H9 (cell line): Measurements from ENCODE around the gene MAGI1. TPM values are rescaled to one million over a fixed set of nuclear protein-coding genes. Genes with fewer than 3 reads are reported as not detected.

Experiments used
- DNase-seq: peaks from one replicate; pipeline ENCODE4 v3.0.0-alpha.2; 2017
- H2AFZ ChIP-seq: one replicate; pipeline ENCODE4 v1.6.1; 2013; ENCODE audit warnings: mild to moderate bottlenecking, low read length, control low read depth, moderate library complexity
- H2AK5ac ChIP-seq: 2 replicates; pipeline ENCODE4 v1.6.1; 2013; ENCODE audit warnings: low read length, control low read depth, mixed read lengths; ENCODE audit not compliant: insufficient read length
- H2BK120ac ChIP-seq: one replicate; pipeline ENCODE4 v1.6.1; 2013; ENCODE audit warnings: low read depth, mild to moderate bottlenecking, low read length, control low read depth, inconsistent platforms; ENCODE audit not compliant: poor library complexity, severe bottlenecking
- H2BK12ac ChIP-seq: 2 replicates; pipeline ENCODE4 v1.6.1; 2013; ENCODE audit warnings: low read length, control low read depth, mixed read lengths, low read depth; ENCODE audit not compliant: insufficient read length
- H2BK15ac ChIP-seq: 2 replicates; pipeline ENCODE4 v1.6.1; 2013; ENCODE audit warnings: low read depth, low read length, control low read depth
- H2BK20ac ChIP-seq: one replicate; pipeline ENCODE4 v1.6.1; 2013; ENCODE audit warnings: low read depth, mild to moderate bottlenecking, low read length, control low read depth, inconsistent platforms; ENCODE audit not compliant: poor library complexity, severe bottlenecking
- H2BK5ac ChIP-seq: 2 replicates; pipeline ENCODE4 v1.6.1; 2013; ENCODE audit warnings: low read length, control low read depth, mixed read lengths; ENCODE audit not compliant: insufficient read length
- H3K14ac ChIP-seq: 2 replicates; pipeline ENCODE4 v1.6.1; 2013; ENCODE audit warnings: low read length, control low read depth; ENCODE audit not compliant: insufficient read depth
- H3K18ac ChIP-seq: 2 replicates; pipeline ENCODE4 v1.6.1; 2013; ENCODE audit warnings: low read depth, mild to moderate bottlenecking, mixed read lengths, low read length, control low read depth; ENCODE audit not compliant: insufficient read length
- H3K23ac ChIP-seq: 2 replicates; pipeline ENCODE4 v1.6.1; 2013; ENCODE audit warnings: low read length, control low read depth, mixed read lengths, low read depth; ENCODE audit not compliant: insufficient read length
- H3K23me2 ChIP-seq: 2 replicates; pipeline ENCODE4 v1.6.1; 2013; ENCODE audit warnings: low read depth, mild to moderate bottlenecking, mixed read lengths, low read length, control low read depth; ENCODE audit not compliant: insufficient read length, poor library complexity, severe bottlenecking
- H3K27ac ChIP-seq: 2 replicates; pipeline ENCODE4 v1.5.1; 2013; ENCODE audit warnings: low read length, control low read depth, mixed read lengths, low read depth; ENCODE audit not compliant: insufficient read length
- H3K27me3 ChIP-seq: 2 replicates; pipeline ENCODE4 v1.6.1; 2013; ENCODE audit warnings: low read length, control low read depth, inconsistent platforms; ENCODE audit not compliant: insufficient read depth
- H3K4ac ChIP-seq: 2 replicates; pipeline ENCODE4 v1.6.1; 2013; ENCODE audit warnings: low read depth, mild to moderate bottlenecking, control low read depth, inconsistent platforms, low read length, moderate library complexity
- H3K4me1 ChIP-seq: 2 replicates; pipeline ENCODE4 v1.6.1; 2013; ENCODE audit warnings: low read length, control low read depth, inconsistent platforms; ENCODE audit not compliant: insufficient read depth
- H3K4me2 ChIP-seq: 2 replicates; pipeline ENCODE4 v1.6.1; 2013; ENCODE audit warnings: low read length, control low read depth, mixed read lengths; ENCODE audit not compliant: insufficient read length, insufficient read depth
- H3K56ac ChIP-seq: 2 replicates; pipeline ENCODE4 v1.6.1; 2013; ENCODE audit warnings: low read depth, mild to moderate bottlenecking, mixed read lengths, low read length, control low read depth; ENCODE audit not compliant: insufficient read length
- H3K79me1 ChIP-seq: 2 replicates; pipeline ENCODE4 v1.6.1; 2013; ENCODE audit warnings: low read depth, mild to moderate bottlenecking, moderate library complexity, low read length, control low read depth, inconsistent platforms; ENCODE audit not compliant: insufficient read depth, poor library complexity, severe bottlenecking
- H3K79me2 ChIP-seq: 2 replicates; pipeline ENCODE4 v1.6.1; 2013; ENCODE audit warnings: low read length, control low read depth, inconsistent platforms; ENCODE audit not compliant: insufficient read depth
- H3K9ac ChIP-seq: 2 replicates; pipeline ENCODE4 v1.6.1; 2013; ENCODE audit warnings: low read length, control low read depth, mixed read lengths; ENCODE audit not compliant: insufficient read length; ENCODE audit errors: extremely low read depth
- H3K9me3 ChIP-seq: one replicate; pipeline ENCODE4 v1.6.1; 2013; ENCODE audit warnings: low read depth, low read length, inconsistent platforms; ENCODE audit not compliant: control insufficient read depth
- H3T11ph ChIP-seq: one replicate; pipeline ENCODE4 v1.6.1; 2013; ENCODE audit warnings: mild to moderate bottlenecking, low read length, control low read depth, inconsistent platforms
- H4K20me1 ChIP-seq: one replicate; pipeline ENCODE4 v1.6.1; 2013; ENCODE audit not compliant: control insufficient read depth, insufficient read length, insufficient read depth
- H4K5ac ChIP-seq: 2 replicates; pipeline ENCODE4 v1.6.1; 2013; ENCODE audit warnings: low read depth, mild to moderate bottlenecking, mixed read lengths, low read length, control low read depth; ENCODE audit not compliant: insufficient read length
- H4K8ac ChIP-seq: replicated peaks from 2 replicates; pipeline ENCODE4 v1.6.1; 2013; ENCODE audit warnings: low read length, control low read depth, mixed read lengths, low read depth; ENCODE audit not compliant: insufficient read length
- H4K91ac ChIP-seq: 2 replicates; pipeline ENCODE4 v1.6.1; 2013; ENCODE audit warnings: low read depth, mild to moderate bottlenecking, moderate library complexity, mixed read lengths, low read length, control low read depth; ENCODE audit not compliant: insufficient read length
- H3K27ac Mint-ChIP-seq, 3 experiments: 2 replicates in 2 of 3; 3 replicates in 1 of 3; pipeline ENCODE4 v1.8.0; 2020 to 2021; ENCODE audit warnings: mixed read lengths in 3 of 3, mild to moderate bottlenecking in 1 of 3, moderate library complexity in 1 of 3
- H3K27me3 Mint-ChIP-seq: 2 replicates; pipeline ENCODE4 v1.8.0; 2021; ENCODE audit warnings: low read depth, mild to moderate bottlenecking, moderate library complexity, mixed read lengths
- H3K36me3 Mint-ChIP-seq, 3 experiments: 2 replicates in 2 of 3; 3 replicates in 1 of 3; pipeline ENCODE4 v1.8.0; 2020 to 2021; ENCODE audit warnings: low read depth in 3 of 3, mixed read lengths in 3 of 3; ENCODE audit not compliant: insufficient read depth in 1 of 3
- H3K4me1 Mint-ChIP-seq, 2 experiments: 2 replicates each; pipeline ENCODE4 v1.8.0; 2020; ENCODE audit warnings: mixed read lengths in 2 of 2
- H3K4me3 Mint-ChIP-seq, 2 experiments: 2 replicates in 1 of 2; 3 replicates in 1 of 2; pipeline ENCODE4 v1.8.0; 2020 to 2021; ENCODE audit warnings: mild to moderate bottlenecking in 2 of 2, mixed read lengths in 2 of 2, moderate library complexity in 1 of 2
- H3K9me3 Mint-ChIP-seq, 2 experiments: 2 replicates in 1 of 2; 3 replicates in 1 of 2; pipeline ENCODE4 v1.8.0; 2020; ENCODE audit warnings: mild to moderate bottlenecking in 2 of 2, mixed read lengths in 2 of 2, moderate library complexity in 1 of 2
- CTCF ChIP-seq: fragments of 200-600 bp; sonication (generic); conservative IDR thresholded peaks from 3 replicates; pipeline ENCODE4 v1.8.0; 2021; ENCODE audit warnings: antibody characterized with exemption, mild to moderate bottlenecking
- WGBS: extraction: QIAGEN DNeasy Blood & Tissue Kit; methylation state at CpG from one replicate; pipeline ENCODE4 v1.1.7; 2013; ENCODE audit warnings: missing lambda C conversion rate, low lambda C conversion rate, mixed read lengths; ENCODE audit not compliant: insufficient read length; ENCODE audit errors: extremely low coverage; 5-methylcytosine and 5-hydroxymethylcytosine counted together
- total RNA-seq: library from RNA; stranded (reverse); gene quantifications from 2 replicates; pipeline ENCODE4 v1.2.1, GENCODE V29; 2021

Gene MAGI1
- total RNA-seq, 1 experiment from 2014 or later = 65.7 TPM

DNA sequence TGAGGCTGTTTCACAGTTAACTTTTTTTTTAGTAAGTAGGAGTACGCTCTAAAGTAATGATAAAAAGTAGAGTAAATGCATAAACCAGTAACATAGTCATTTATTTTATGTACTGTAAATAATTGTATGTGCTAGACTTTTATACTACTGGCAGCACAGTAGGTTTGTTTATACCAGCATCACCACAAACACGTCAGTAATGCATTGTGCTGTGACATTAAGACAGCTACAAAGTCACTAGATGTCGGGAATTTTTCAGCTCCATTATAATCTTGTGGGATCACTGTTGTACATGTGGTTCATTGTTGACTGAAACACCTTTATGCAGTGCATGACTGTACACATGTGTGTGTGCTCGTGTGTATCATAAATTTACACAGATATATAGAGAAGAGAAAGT, 732.9 kb downstream of the MAGI1 start:
- H3K27me3 Mint-ChIP-seq = no peaks in the 10 kb centered on the region; the same call in 1 of the 2 replicates
- Histone ChIP-seq H3K23me2 (no peaks in the 10 kb centered on the region), H3K4me1 (no peaks in the 10 kb centered on the region), H3K79me2 (no peaks in the 10 kb centered on the region), H2BK12ac (no peak overlapping the region), H3K14ac (no peak overlapping the region), H4K8ac (no peak overlapping the region), H2AFZ (no peak overlapping the region), H4K91ac (no peak overlapping the region), H3K27ac (no peak overlapping the region), H3T11ph (no peak overlapping the region), H3K27me3 (no peaks in the 10 kb centered on the region), H3K4me2 (no peak overlapping the region), H2BK120ac (no peak overlapping the region), H3K9me3 (no peaks in the 10 kb centered on the region), H3K23ac (no peak overlapping the region), H3K79me1 (no peaks in the 10 kb centered on the region), H2BK20ac (no peak overlapping the region), H3K4ac (no peak overlapping the region), H2BK15ac (no peak overlapping the region), H3K9ac (no peak overlapping the region), H2AK5ac (no peak overlapping the region), H2BK5ac (no peak overlapping the region), H4K5ac (no peak overlapping the region), H4K20me1 (no peaks in the 10 kb centered on the region), H3K56ac (no peak overlapping the region), H3K18ac (no peak overlapping the region)
- H3K27ac Mint-ChIP-seq = no peak overlapping the region
- no peak overlapping the region for H3K4me3 Mint-ChIP-seq
- TF ChIP-seq CTCF = no peak
- H3K9me3 Mint-ChIP-seq = no peaks in the 10 kb centered on the region
- no peaks in the 10 kb centered on the region for H3K4me1 Mint-ChIP-seq
- no peaks in the 10 kb centered on the region for H3K36me3 Mint-ChIP-seq
- no peak for DNase-seq
- WGBS = no CpG with 5 or more reads among the region's 4 CpGs

Other genes with a start within 250 kb of the MAGI1 start
- gene SLC25A26, start 182.1 kb upstream of the MAGI1 start, total RNA-seq = 30.2 TPM in 2 replicates